IMR-90 (cell line): ENCODE measurements around the gene CDON. TPM values are rescaled to one million over a fixed set of nuclear protein-coding genes. Genes with fewer than 3 reads are reported as not detected.

ENCODE experiments used
- ATAC-seq: fragments of 200-7000 bp; cut with Tn5 transposase; 2 replicates; pipeline ENCODE4 v1.9.1; 2020; ENCODE audit warnings: low read depth, mild to moderate bottlenecking, moderate library complexity
- BruUV-seq: library from RNA; stranded (reverse); fragments of 400-500 nt; replicated peaks from 2 replicates; lab custom pipeline; 2021; lab: Mats Ljungman, UMichigan
- CTCF ChIA-PET: fragments of 300-600 bp; formaldehyde crosslinking; extraction: SDS; loops from one replicate; lab custom pipeline; 2021; ENCODE audit warnings: antibody characterized with exemption; lab: Yijun Ruan, JAX
- POLR2A ChIA-PET: fragments of 300-600 bp; sonication (Branson Sonifier 250); formaldehyde crosslinking; loops from one replicate; lab custom pipeline; 2022; ENCODE audit warnings: antibody characterized with exemption; ENCODE audit not compliant: unreplicated experiment; lab: Charles Lee
- DNase-seq: peaks from one replicate; pipeline ENCODE4 v3.0.0; 2013
- H2AFZ ChIP-seq: replicated peaks from 2 replicates; pipeline ENCODE3; 2013; ENCODE audit warnings: low read length, mild to moderate bottlenecking; ENCODE audit not compliant: poor library complexity
- H2AK5ac ChIP-seq: 2 replicates; pipeline ENCODE4 v1.6.1; 2013; ENCODE audit warnings: low read depth, low read length, inconsistent platforms
- H2AK9ac ChIP-seq: replicated peaks from 2 replicates; pipeline ENCODE3; 2013; ENCODE audit warnings: mild to moderate bottlenecking, low read depth, low read length, moderate library complexity; ENCODE audit not compliant: poor library complexity
- H2BK120ac ChIP-seq: 2 replicates; pipeline ENCODE4 v1.6.1; 2013; ENCODE audit warnings: low read depth, low read length, inconsistent platforms
- H2BK15ac ChIP-seq: 3 replicates; pipeline ENCODE4 v1.6.1; 2013; ENCODE audit warnings: low read depth, low read length, inconsistent platforms
- H2BK20ac ChIP-seq: 2 replicates; pipeline ENCODE4 v1.6.1; 2013; ENCODE audit warnings: low read depth, mild to moderate bottlenecking, inconsistent platforms, low read length, moderate library complexity
- H2BK5ac ChIP-seq: 2 replicates; pipeline ENCODE4 v1.6.1; 2013; ENCODE audit warnings: mild to moderate bottlenecking, low read depth, low read length, inconsistent platforms; ENCODE audit not compliant: poor library complexity, severe bottlenecking
- H3K14ac ChIP-seq: replicated peaks from 2 replicates; pipeline ENCODE4 v1.6.1; 2013; ENCODE audit warnings: low read depth, low read length, inconsistent platforms
- H3K18ac ChIP-seq: 2 replicates; pipeline ENCODE4 v1.6.1; 2013; ENCODE audit warnings: low read depth, low read length, control low read depth
- H3K23ac ChIP-seq: 2 replicates; pipeline ENCODE4 v1.6.1; 2013; ENCODE audit warnings: low read depth, low read length, inconsistent platforms
- H3K27ac ChIP-seq: 2 replicates; pipeline ENCODE4 v1.5.1; 2013; ENCODE audit warnings: mild to moderate bottlenecking, control low read depth, low read length; ENCODE audit not compliant: insufficient read depth
- H3K27me3 ChIP-seq: 2 replicates; pipeline ENCODE4 v1.6.1; 2013; ENCODE audit warnings: low read length; ENCODE audit not compliant: control insufficient read depth, insufficient read depth
- H3K36me3 ChIP-seq: 2 replicates; pipeline ENCODE4 v1.6.1; 2013; ENCODE audit warnings: low read length, mixed read lengths; ENCODE audit not compliant: control insufficient read depth, insufficient read depth
- H3K4ac ChIP-seq: 2 replicates; pipeline ENCODE4 v1.6.1; 2013; ENCODE audit warnings: low read depth, low read length, inconsistent platforms
- H3K4me1 ChIP-seq: 2 replicates; pipeline ENCODE4 v1.6.1; 2013; ENCODE audit warnings: low read length, mixed read lengths; ENCODE audit not compliant: control insufficient read depth, insufficient read depth
- H3K4me2 ChIP-seq: 2 replicates; pipeline ENCODE4 v1.6.1; 2013; ENCODE audit warnings: low read depth, mild to moderate bottlenecking, control low read depth, low read length, moderate library complexity
- H3K4me3 ChIP-seq: 2 replicates; pipeline ENCODE4 v1.5.1; 2013; ENCODE audit warnings: low read depth, mild to moderate bottlenecking, control low read depth, low read length, moderate library complexity; ENCODE audit not compliant: insufficient read depth
- H3K56ac ChIP-seq: 2 replicates; pipeline ENCODE4 v1.6.1; 2013; ENCODE audit warnings: low read length, inconsistent platforms; ENCODE audit not compliant: insufficient read depth; ENCODE audit errors: extremely low read depth
- H3K79me1 ChIP-seq, 2 experiments: 2 replicates each; pipeline ENCODE4 v1.6.1; 2013; ENCODE audit warnings: low read length in 2 of 2, inconsistent platforms in 1 of 2, low read depth in 1 of 2
- H3K9ac ChIP-seq: 2 replicates; pipeline ENCODE4 v1.6.1; 2013; ENCODE audit warnings: low read depth, low read length, control low read depth
- H3K9me1 ChIP-seq: 2 replicates; pipeline ENCODE4 v1.6.1; 2013; ENCODE audit warnings: low read length, inconsistent platforms; ENCODE audit not compliant: insufficient read depth
- H3K9me3 ChIP-seq: 2 replicates; pipeline ENCODE4 v1.6.1; 2013; ENCODE audit warnings: low read length; ENCODE audit not compliant: control insufficient read depth, insufficient read depth
- H4K20me1 ChIP-seq: 2 replicates; pipeline ENCODE4 v1.6.1; 2013; ENCODE audit warnings: low read length, inconsistent platforms; ENCODE audit not compliant: insufficient read depth
- H4K5ac ChIP-seq: 2 replicates; pipeline ENCODE4 v1.6.1; 2013; ENCODE audit warnings: mild to moderate bottlenecking, low read depth, low read length, control low read depth
- H4K8ac ChIP-seq, 2 experiments: 2 replicates each; pipeline ENCODE4 v1.6.1; 2013; ENCODE audit warnings: low read depth in 2 of 2, low read length in 2 of 2, control low read depth in 1 of 2, inconsistent platforms in 1 of 2
- H4K91ac ChIP-seq: 2 replicates; pipeline ENCODE4 v1.6.1; 2013; ENCODE audit warnings: low read depth, low read length, inconsistent platforms; ENCODE audit not compliant: insufficient read depth
- BHLHE40 ChIP-seq: fragments of 150-350 bp; IDR thresholded peaks from 2 replicates; pipeline ENCODE4 v1.6.1; 2016; ENCODE audit warnings: mild to moderate bottlenecking, low read depth, low read length
- CEBPB ChIP-seq: IDR thresholded peaks from 2 replicates; pipeline ENCODE4 v1.6.1; 2012; ENCODE audit warnings: low read depth, low read length, improper control_type of control experiment
- ELK1 ChIP-seq: fragments of 150-350 bp; IDR thresholded peaks from 2 replicates; pipeline ENCODE4 v1.6.1; 2016; ENCODE audit warnings: low read depth, mild to moderate bottlenecking, low read length, moderate library complexity, borderline replicate concordance
- FOS ChIP-seq: fragments of 150-350 bp; IDR thresholded peaks from 2 replicates; pipeline ENCODE4 v1.6.1; 2016; ENCODE audit warnings: low read depth, low read length
- POLR2A ChIP-seq: IDR thresholded peaks from 2 replicates; pipeline ENCODE4 v1.6.1; 2012; ENCODE audit warnings: mild to moderate bottlenecking, low read depth, low read length
- RAD21 ChIP-seq: IDR thresholded peaks from 2 replicates; pipeline ENCODE4 v1.6.1; 2012; ENCODE audit warnings: low read length, improper control_type of control experiment
- RFX5 ChIP-seq: IDR thresholded peaks from 2 replicates; pipeline ENCODE4 v1.8.0; 2012; ENCODE audit warnings: low read depth, mild to moderate bottlenecking, low read length, moderate library complexity
- SMC3 ChIP-seq: fragments of 150-350 bp; IDR thresholded peaks from 2 replicates; pipeline ENCODE4 v1.6.1; 2016; ENCODE audit warnings: low read depth, mild to moderate bottlenecking, antibody characterized with exemption, low read length, moderate library complexity
- WGBS, 2 experiments: methylation state at CpG; one replicate each; pipeline versions ENCODE4 v1.1.5 to v1.1.7; 2013; ENCODE audit warnings: missing lambda C conversion rate in 2 of 2; ENCODE audit not compliant: insufficient read length in 1 of 2; ENCODE audit errors: extremely low coverage in 2 of 2; 5-methylcytosine and 5-hydroxymethylcytosine counted together
- dilution Hi-C: fragments of 300-500 bp; cut with HindIII; formaldehyde crosslinking; loops from one replicate; pipeline ENCODE4 v1.14.3; 2018; ENCODE audit warnings: low sequenced_read_pairs; ENCODE audit not compliant: unreplicated experiment
- in situ Hi-C: fragments of 300-500 bp; cut with MboI; formaldehyde crosslinking; loops from 3 replicates; pipeline ENCODE4 v1.14.3; 2019; ENCODE audit warnings: low sequenced_read_pairs, inconsistent platforms, mixed read lengths
- intact Hi-C: fragments of 100-400 bp; cut with micrococcal nuclease; formaldehyde crosslinking; loops from 2 replicates; pipeline ENCODE4 v1.10.0; 2022
- polyA plus RNA-seq, 3 experiments: library from polyadenylated mRNA; depleted of rRNA; stranded (reverse); fragments of >200 nt; gene quantifications; 2 replicates each; pipeline ENCODE4 v1.2.3, GENCODE V29; 2012; ENCODE audit warnings: low replicate concordance in 1 of 3
- total RNA-seq: library from RNA; depleted of rRNA; stranded (reverse); fragments of >200 nt; gene quantifications from 2 replicates; pipeline ENCODE4 v1.2.3, GENCODE V29; 2012
- TF ChIP-seq, protein P1 (sequence below): conservative IDR thresholded peaks from 2 replicates; pipeline ENCODE4 v1.5.1; 2012; ENCODE audit warnings: mild to moderate bottlenecking, low read depth, low read length, improper control_type of control experiment
- TF ChIP-seq, protein P2 (sequence below): fragments of 150-350 bp; IDR thresholded peaks from 2 replicates; pipeline ENCODE4 v1.6.1; 2017; ENCODE audit warnings: mild to moderate bottlenecking, antibody characterized with exemption, low read length, low read depth

Gene CDON
- total and polyA plus RNA-seq, 2 of the 4 experiments (the other 2 are of a cell fraction), result 1.2 to 3.8 TPM

DNA sequence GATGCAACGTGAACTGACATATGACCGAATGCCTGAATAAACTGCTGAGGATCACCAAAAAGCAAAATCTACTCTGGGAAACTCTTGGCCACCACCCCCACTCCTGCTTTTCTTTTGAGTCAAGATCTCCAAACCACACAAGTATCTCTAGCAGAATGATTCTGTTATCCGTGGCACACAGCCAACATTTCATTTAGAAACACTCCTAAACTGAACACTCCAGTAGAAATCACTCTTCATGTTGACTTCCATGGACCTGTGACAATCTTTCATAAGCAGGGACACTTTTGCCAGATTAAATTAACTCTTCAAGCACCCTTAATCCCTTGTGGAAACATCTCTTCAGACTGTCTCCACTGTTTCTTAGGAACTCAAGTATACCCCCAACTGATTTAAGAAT, 72.4 kb downstream of the CDON start:
- Histone ChIP-seq H4K20me1 (no peaks in the 10 kb centered on the region), H3K23ac (no peak overlapping the region), H4K5ac (no peak overlapping the region), H3K4me1 (peaks cover 2% of the 10 kb centered on the region; the same call in 1 of the 2 replicates), H2BK120ac (no peak overlapping the region), H2AK5ac (no peak overlapping the region), H3K27me3 (no peaks in the 10 kb centered on the region; the same call in 1 of the 2 replicates), H2BK5ac (no peak overlapping the region), H3K27ac (no peak overlapping the region), H3K9me1 (no peaks in the 10 kb centered on the region), H2BK20ac (no peak overlapping the region), H3K79me1 (no peaks in the 10 kb centered on the region), H4K8ac (no peak overlapping the region), H2AK9ac (no peak overlapping the region), H4K91ac (no peak overlapping the region), H3K4me2 (no peak overlapping the region), H3K9ac (no peak overlapping the region), H3K56ac (no peak overlapping the region), H2AFZ (no peak overlapping the region), H3K18ac (no peak overlapping the region), H3K9me3 (no peaks in the 10 kb centered on the region), H3K4me3 (no peak overlapping the region), H3K36me3 (no peaks in the 10 kb centered on the region), H2BK15ac (no peak overlapping the region), H3K4ac (no peak overlapping the region), H3K14ac (no peak overlapping the region)
- no TSS peak for BruUV-seq
- peak; percentile 27; the same call in 1 of the 2 replicates for ATAC-seq
- DNase-seq, result peak; percentile 67
- 0% methylated on average over 1 of the region's 3 CpGs; no CpG with 5 or more reads in 1 of the 2 experiments for WGBS, 2 experiments
- CTCF ChIA-PET, result no interaction called here
- in situ Hi-C loops, result no loop called here
- intact Hi-C loops, result no loop called here
- POLR2A ChIA-PET, result no interaction called here
- TF ChIP-seq RFX5, result no peak
- TF ChIP-seq, protein P1, sequence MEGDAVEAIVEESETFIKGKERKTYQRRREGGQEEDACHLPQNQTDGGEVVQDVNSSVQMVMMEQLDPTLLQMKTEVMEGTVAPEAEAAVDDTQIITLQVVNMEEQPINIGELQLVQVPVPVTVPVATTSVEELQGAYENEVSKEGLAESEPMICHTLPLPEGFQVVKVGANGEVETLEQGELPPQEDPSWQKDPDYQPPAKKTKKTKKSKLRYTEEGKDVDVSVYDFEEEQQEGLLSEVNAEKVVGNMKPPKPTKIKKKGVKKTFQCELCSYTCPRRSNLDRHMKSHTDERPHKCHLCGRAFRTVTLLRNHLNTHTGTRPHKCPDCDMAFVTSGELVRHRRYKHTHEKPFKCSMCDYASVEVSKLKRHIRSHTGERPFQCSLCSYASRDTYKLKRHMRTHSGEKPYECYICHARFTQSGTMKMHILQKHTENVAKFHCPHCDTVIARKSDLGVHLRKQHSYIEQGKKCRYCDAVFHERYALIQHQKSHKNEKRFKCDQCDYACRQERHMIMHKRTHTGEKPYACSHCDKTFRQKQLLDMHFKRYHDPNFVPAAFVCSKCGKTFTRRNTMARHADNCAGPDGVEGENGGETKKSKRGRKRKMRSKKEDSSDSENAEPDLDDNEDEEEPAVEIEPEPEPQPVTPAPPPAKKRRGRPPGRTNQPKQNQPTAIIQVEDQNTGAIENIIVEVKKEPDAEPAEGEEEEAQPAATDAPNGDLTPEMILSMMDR, result no peak
- no peak for TF ChIP-seq POLR2A
- TF ChIP-seq, protein P2, sequence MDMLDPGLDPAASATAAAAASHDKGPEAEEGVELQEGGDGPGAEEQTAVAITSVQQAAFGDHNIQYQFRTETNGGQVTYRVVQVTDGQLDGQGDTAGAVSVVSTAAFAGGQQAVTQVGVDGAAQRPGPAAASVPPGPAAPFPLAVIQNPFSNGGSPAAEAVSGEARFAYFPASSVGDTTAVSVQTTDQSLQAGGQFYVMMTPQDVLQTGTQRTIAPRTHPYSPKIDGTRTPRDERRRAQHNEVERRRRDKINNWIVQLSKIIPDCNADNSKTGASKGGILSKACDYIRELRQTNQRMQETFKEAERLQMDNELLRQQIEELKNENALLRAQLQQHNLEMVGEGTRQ, result no peak
- no peak for TF ChIP-seq RAD21
- no peak for TF ChIP-seq ELK1
- no peak for TF ChIP-seq FOS
- TF ChIP-seq SMC3, result no peak
- no peak for TF ChIP-seq BHLHE40
- TF ChIP-seq CEBPB, result no peak
- dilution Hi-C loops, result no loop called here
